Measurements from ENCODE around the gene NPEPPS.
A peak's percentile ranks its signal among the peaks of the same experiment; 100 is the strongest.

The NPEPPS gene

DNA sequence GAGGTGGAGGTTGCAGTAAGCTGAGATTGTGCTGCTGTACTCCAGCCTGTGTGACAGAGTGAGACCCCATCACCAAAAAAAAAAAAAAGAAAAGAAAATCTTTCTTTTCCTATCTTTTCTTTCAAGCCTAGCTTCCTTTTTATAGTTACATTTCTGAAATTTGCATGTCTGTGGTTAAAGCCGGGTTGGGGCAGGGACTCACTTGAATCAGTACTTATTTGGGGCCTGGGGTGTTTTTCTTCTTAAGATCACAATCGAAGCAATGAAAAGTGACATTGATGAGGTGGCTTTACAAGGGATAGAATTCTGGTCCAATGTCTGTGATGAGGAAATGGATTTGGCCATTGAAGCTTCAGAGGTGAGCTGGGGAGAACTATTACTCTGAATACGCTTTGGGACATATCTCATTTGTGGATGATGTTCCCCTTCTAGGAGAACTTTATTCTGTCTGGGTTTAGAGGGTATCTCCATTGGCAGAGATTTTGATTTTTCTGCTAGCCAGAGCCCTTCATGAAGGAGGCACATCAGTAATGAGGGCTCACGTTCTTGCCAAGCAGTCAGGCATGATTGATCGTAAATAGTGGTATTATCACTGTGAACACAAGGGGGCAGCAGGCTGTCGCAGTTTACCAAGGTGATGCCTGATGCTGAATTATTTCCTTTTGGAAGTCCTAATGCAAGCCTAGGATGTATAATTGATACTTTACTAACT lies 133.2 kb downstream of the NPEPPS start:
- peak; percentile 84 for DNase-seq (ENCODE audit: low spot score)

DNA sequence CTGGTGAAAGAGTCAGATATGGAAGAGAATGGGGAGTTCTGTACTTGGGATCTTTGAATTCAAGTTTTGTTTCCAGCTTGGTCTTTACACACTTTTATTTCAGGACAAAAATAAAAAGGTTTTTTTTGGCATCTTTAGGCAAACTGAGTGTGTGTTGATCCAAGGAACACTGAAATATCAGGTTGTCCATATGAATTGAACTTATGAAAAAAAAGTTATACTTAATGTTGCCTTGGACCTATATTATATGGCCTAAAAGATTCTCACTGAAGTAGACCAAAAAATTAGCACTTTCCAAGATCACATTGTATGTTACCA lies 133.7 kb downstream of the NPEPPS start:
- DNase-seq (ENCODE audit: low spot score), result no peak

DNA sequence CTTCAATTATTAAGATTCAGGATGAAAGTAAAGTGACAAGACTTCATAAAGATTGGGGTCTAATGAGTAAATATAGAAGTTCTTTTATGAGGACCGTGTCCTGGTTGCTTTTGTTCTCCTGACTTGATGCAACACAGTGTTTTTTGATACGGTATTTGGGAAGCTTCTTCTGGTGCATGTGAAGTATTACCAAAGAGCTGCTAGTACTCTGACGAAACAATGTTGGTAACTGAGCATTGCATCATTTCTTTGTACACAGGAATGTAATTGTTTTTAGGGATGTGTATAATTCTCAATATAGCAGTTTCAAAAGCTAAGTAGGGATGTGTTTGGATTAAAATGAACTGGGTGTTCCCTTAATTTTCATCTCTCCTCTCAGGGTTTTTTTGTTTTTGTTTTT lies 134.7 kb downstream of the NPEPPS start:
- DNase-seq (ENCODE audit: low spot score), result no peak

GRCh38 chr17:47669081-47669480 lies 138.2 kb downstream of the NPEPPS start:
- no peak for DNase-seq (ENCODE audit: low spot score)

GRCh38 chr17:47670064-47670463 lies 139.2 kb downstream of the NPEPPS start:
- no peak for DNase-seq (ENCODE audit: low spot score)

Data from D341Med (cell line).